BE2C (cell line): ENCODE results near the gene SEPTIN10.

ENCODE experiments used
- DNase-seq: peaks from one replicate; pipeline ENCODE4 v3.0.0-alpha.2; 2020
- H3K27me3 ChIP-seq: fragments of 250-450 bp; sonication (Bioruptor Pico); 2 replicates; pipeline ENCODE4 v1.5.1; 2020; ENCODE audit warnings: mild to moderate bottlenecking
- H3K36me3 ChIP-seq: fragments of 250-450 bp; sonication (Bioruptor Pico); 2 replicates; pipeline ENCODE4 v1.5.1; 2020; ENCODE audit warnings: mild to moderate bottlenecking
- H3K4me1 ChIP-seq: fragments of 250-450 bp; sonication (Bioruptor Pico); 2 replicates; pipeline ENCODE4 v1.5.1; 2020
- H3K4me3 ChIP-seq: 2 replicates; pipeline ENCODE4 v1.5.1; 2011; ENCODE audit warnings: low read depth, low read length
- H3K9me3 ChIP-seq: fragments of 250-450 bp; sonication (Bioruptor Pico); 2 replicates; pipeline ENCODE4 v1.5.1; 2020
- TF ChIP-seq, protein P1 (sequence below): IDR thresholded peaks from 2 replicates; pipeline ENCODE4 v1.5.1; 2012; ENCODE audit warnings: mild to moderate bottlenecking, low read depth, low read length

Gene SEPTIN10

DNA sequence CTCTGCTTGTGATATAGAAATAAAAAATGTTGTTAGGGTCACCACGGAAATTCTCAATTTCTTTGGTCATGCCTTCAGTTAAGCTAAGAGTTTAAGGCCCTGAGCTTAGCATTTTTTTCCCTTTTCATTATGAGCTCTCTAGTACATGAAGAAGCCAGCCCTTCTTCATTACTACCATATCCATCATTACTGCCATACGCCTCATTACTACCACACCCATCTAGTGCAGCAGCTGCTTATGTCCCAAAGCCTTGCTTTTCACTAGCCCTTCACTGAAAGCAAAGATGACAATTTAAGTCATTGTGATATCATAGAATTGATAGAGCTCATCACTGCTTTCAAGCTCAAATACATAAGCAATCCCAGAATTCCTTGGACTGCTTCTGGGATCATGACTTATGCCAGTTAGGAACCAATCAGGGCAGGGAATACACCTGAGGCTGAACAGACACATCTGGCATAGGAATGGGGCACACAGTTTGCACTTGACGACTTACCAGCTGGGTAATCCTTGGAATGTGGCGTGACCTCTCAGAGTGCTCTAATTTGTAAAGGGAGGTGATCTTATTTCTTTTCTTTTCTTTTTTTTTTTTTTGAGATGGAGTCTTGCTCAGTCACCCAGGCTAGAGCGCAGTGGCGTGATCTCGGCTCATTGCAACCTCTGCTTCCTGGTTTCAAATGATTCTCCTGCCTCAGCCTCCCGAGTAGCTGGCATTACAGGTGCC is 40.7 kb upstream of the SEPTIN10 start:
- no peaks in the 10 kb centered on the region for H3K36me3 ChIP-seq
- no peak overlapping the region for H3K4me3 ChIP-seq
- no peaks in the 10 kb centered on the region for H3K27me3 ChIP-seq
- no peaks in the 10 kb centered on the region for H3K4me1 ChIP-seq
- H3K9me3 ChIP-seq = no peaks in the 10 kb centered on the region
- no peak for DNase-seq
- TF ChIP-seq, protein P1, sequence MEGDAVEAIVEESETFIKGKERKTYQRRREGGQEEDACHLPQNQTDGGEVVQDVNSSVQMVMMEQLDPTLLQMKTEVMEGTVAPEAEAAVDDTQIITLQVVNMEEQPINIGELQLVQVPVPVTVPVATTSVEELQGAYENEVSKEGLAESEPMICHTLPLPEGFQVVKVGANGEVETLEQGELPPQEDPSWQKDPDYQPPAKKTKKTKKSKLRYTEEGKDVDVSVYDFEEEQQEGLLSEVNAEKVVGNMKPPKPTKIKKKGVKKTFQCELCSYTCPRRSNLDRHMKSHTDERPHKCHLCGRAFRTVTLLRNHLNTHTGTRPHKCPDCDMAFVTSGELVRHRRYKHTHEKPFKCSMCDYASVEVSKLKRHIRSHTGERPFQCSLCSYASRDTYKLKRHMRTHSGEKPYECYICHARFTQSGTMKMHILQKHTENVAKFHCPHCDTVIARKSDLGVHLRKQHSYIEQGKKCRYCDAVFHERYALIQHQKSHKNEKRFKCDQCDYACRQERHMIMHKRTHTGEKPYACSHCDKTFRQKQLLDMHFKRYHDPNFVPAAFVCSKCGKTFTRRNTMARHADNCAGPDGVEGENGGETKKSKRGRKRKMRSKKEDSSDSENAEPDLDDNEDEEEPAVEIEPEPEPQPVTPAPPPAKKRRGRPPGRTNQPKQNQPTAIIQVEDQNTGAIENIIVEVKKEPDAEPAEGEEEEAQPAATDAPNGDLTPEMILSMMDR = no peak

GRCh38 chr2:109649736-109650695 is 36.2 kb upstream of the SEPTIN10 start:
- Histone ChIP-seq H3K27me3 (no peaks in the 10 kb centered on the region), H3K4me1 (no peaks in the 10 kb centered on the region), H3K9me3 (no peaks in the 10 kb centered on the region), H3K36me3 (no peaks in the 10 kb centered on the region), H3K4me3 (no peak overlapping the region)
- TF ChIP-seq, protein P1 = no peak
- DNase-seq = no peak

- Histone ChIP-seq H3K9me3 (no peaks in the 10 kb centered on the region), H3K4me1 (no peaks in the 10 kb centered on the region), H3K36me3 (no peaks in the 10 kb centered on the region), H3K27me3 (no peaks in the 10 kb centered on the region), H3K4me3 (no peak overlapping the region)
- TF ChIP-seq, protein P1 = no peak
- no peak for DNase-seq
These were observed 34.3 kb upstream of the SEPTIN10 start for GRCh38 chr2:109648041-109648527.

- Histone ChIP-seq H3K36me3 (no peaks in the 10 kb centered on the region), H3K27me3 (no peaks in the 10 kb centered on the region), H3K4me1 (no peaks in the 10 kb centered on the region), H3K4me3 (no peak overlapping the region), H3K9me3 (no peaks in the 10 kb centered on the region)
- DNase-seq = no peak
- TF ChIP-seq, protein P1 = no peak
These were observed 33.9 kb upstream of the SEPTIN10 start for GRCh38 chr2:109647636-109648035.

GRCh38 chr2:109646961-109647360 is 33.2 kb upstream of the SEPTIN10 start:
- DNase-seq = no peak
- H3K36me3 ChIP-seq = no peaks in the 10 kb centered on the region
- no peaks in the 10 kb centered on the region for H3K9me3 ChIP-seq
- TF ChIP-seq, protein P1 = no peak
- no peaks in the 10 kb centered on the region for H3K27me3 ChIP-seq
- H3K4me3 ChIP-seq = no peak overlapping the region
- no peaks in the 10 kb centered on the region for H3K4me1 ChIP-seq
